Stimulated activated CD8-positive, alpha-beta memory T cell treated with anti-CD3 and anti-CD28 coated beads, Interleukin-15, amount 100 ng/mL, for 24 hours (primary cell): Measurements from ENCODE around the gene ITPRIPL2.

Source experiments
- DNase-seq: peaks from one replicate; pipeline ENCODE4 v3.0.0-alpha.2; 2020; ENCODE audit warnings: low read depth

The ITPRIPL2 gene

GRCh38 chr16:19093631-19094541 is 19.9 kb upstream of the ITPRIPL2 start:
- no peak for DNase-seq

GRCh38 chr16:19094542-19095365 is 19.0 kb upstream of the ITPRIPL2 start:
- DNase-seq = no peak

GRCh38 chr16:19095654-19096053 is 18.1 kb upstream of the ITPRIPL2 start:
- no peak for DNase-seq

- no peak for DNase-seq
Observed at GRCh38 chr16:19098173-19098572, 15.6 kb upstream of the ITPRIPL2 start.

GRCh38 chr16:19102187-19102872 is 11.4 kb upstream of the ITPRIPL2 start:
- no peak for DNase-seq

- no peak for DNase-seq
Observed at GRCh38 chr16:19104607-19105006, 9.2 kb upstream of the ITPRIPL2 start.

- DNase-seq = no peak
Observed at GRCh38 chr16:19105131-19105530, 8.6 kb upstream of the ITPRIPL2 start.

GRCh38 chr16:19105891-19106624 is 7.7 kb upstream of the ITPRIPL2 start:
- no peak for DNase-seq

- DNase-seq = no peak
Observed at GRCh38 chr16:19106625-19107020, 7.1 kb upstream of the ITPRIPL2 start.

GRCh38 chr16:19108409-19109287 is 5.1 kb upstream of the ITPRIPL2 start:
- DNase-seq = no peak

- no peak for DNase-seq
Observed at GRCh38 chr16:19109288-19109664, 4.5 kb upstream of the ITPRIPL2 start.

- no peak for DNase-seq
Observed at GRCh38 chr16:19110537-19111360, 3.0 kb upstream of the ITPRIPL2 start.

- no peak for DNase-seq
Observed at GRCh38 chr16:19112099-19112407, 1.7 kb upstream of the ITPRIPL2 start.

GRCh38 chr16:19114359-19115147 is 789 bp downstream of the ITPRIPL2 start:
- no peak for DNase-seq

GRCh38 chr16:19115148-19116021 is 1.6 kb downstream of the ITPRIPL2 start:
- DNase-seq = no peak

- no peak for DNase-seq
Observed at GRCh38 chr16:19116711-19117449, 3.1 kb downstream of the ITPRIPL2 start.

GRCh38 chr16:19118938-19119431 is 5.2 kb downstream of the ITPRIPL2 start:
- no peak for DNase-seq
